GM21367 (cell line): ENCODE results near the gene TNS3.
"Not testable (repeated sequence)": the region's sequence is repeated elsewhere in the genome, so short reads cannot be mapped to it uniquely, and the experiment has no call there.

Experiments used
- ATAC-seq: cut with Tn5 transposase; IDR thresholded peaks from one replicate; pipeline ENCODE4 v1.9.1; 2021; ENCODE audit not compliant: unreplicated experiment

TNS3 gene

DNA sequence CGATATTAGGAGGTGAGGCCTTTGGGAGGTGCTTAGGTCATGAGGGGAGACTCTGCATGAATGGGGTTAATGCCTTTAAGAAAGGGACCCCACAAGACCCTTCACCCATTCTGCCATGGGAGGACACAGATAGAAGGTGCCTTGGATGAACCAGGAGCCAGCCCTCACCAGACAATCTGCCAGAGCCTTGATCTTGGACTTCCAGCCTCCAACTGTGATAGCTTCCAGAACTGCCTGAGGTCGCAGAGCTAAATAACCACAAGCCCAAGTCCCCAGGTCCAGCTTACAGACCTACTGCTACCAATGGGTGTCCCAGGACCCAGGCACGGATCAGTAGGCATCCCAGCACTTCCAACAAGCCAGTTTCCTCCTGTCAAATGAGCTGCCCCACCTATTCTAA is 37.5 kb downstream of the TNS3 start:
- no peak for ATAC-seq

DNA sequence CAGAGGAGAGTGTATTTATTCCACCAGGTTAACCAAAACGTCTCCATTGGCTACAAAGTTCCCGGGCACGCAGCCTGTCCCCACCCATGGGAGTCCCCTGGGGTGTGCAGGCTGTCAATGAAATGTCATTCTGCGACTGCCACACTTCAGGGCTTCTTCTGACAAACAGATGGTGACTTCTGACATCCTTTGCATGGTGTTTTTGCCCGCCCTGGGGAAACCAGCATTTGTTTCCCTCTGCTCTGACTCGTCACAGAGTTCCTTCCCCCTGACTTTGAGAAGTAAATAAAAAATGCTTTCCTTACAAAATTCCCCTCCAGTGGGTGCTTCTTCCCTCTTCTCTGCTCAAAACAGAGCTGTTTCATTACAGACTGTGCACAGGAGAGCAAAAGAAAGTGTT is 38.2 kb downstream of the TNS3 start:
- no peak for ATAC-seq

DNA sequence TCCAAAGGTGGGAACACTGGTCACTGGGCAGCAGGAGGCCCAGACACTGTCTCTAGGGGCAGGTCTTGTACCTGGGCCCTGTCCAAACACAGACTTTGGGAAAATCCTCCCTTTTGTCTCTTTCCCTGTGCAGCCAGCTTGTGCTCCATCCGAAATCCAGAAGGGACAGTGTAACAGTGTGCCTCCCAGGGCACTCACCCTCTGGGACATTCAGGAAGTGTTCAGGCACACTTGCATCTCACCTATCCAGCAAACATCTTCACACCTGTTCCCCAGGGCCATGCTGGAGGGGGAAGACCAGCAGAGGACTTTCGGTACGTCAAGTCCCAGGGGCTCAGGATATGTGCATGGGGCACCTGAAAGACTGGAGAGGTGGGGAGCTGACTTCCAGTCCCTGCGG is 38.9 kb downstream of the TNS3 start:
- ATAC-seq: no peak

DNA sequence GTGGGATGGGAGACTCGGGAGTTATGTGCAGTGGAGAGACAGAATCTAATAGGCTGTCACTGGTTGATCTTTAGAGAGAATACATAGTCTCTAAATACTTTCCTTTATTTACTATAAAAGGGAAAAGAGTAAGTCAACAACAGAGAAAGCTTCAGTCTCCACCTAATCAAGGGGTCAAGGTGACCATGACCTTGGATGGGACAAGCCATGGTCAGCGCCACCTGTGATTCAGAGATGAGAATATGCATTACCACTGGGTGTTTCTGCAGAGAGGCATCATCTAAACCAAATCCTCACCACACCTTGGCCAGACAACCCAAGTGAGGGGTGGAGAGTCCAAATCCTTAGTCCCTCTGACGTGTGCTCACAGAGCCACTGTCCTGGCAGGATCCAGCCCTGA is 39.9 kb downstream of the TNS3 start:
- no peak for ATAC-seq

DNA sequence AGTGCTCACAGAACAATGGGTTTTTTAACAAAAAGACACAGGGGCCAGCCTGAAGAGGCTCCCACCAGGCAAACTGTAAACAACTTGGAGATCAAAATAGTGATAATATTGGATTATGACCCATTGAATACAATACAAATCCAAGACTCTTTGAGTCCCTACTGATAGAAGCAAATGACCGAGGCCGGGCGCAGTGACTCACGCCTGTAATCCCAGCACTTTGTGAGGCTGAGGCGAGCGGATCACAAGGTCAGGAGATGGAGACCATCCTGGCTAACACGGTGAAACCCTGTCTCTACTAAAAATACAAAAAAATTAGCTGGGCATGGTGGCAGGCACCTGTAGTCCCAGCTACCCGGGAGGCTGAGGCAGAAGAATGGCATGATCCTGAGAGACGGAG is 40.4 kb downstream of the TNS3 start:
- ATAC-seq: not testable (repeated sequence)

DNA sequence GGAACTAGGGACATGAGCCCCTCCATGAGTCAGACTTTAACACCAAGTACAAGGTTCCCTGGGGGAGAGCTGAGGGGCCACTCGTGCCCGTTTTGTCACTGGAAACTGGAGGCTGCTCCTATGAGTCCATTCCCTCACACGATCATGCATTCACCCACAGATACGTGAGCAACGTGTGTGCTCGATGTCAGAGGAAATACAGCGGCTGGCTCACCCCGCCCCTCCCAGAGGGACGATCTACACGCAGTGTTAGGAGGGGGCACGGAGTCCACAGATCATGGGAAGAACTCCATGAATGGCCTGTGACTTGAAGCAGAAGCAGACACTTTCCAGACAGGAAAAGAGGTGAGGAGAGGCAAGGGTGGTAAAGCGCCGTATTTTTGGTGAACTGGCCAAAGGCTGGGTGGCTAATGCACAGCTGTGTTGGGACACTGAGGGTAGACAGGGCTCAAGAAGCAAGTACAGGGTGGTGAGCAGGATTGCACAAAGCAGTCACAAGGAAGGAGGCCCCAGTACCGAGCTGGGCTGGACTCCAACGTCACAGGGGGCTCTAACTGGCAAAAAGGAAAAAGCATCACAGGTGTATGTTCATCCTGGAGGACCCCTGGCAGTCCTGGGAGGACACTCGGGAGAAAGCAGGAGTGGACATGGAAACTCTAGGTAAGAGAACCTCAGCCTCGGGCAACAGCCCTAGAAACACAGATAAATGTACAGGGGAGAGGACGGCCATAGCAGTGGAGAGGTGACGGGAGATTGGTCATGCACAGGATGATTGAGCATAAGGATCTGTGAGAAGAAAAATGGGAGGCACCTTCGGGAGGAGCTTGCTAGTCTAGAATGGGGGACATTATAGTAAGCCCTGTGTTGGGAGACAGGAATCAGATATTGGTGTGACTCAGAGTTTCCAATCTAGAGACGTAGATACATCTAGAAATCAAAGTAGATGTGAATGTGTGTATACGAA is 41.2 kb downstream of the TNS3 start:
- ATAC-seq: no peak

DNA sequence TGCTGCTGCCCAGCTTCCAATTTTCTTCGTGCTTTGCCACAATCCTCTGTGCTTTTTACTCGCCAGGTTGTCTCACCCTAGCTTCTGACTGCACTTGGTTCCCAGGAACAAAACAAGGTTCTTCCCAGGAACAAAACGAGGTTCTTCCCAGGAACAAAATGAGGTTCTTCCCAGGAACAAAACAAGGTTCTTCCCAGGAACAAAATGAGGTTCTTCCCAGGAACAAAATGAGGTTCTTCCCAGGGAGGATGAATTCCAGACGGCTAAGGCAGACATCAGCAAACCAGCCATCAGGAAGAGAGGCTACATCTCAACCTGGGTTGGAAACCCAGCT is 41.9 kb downstream of the TNS3 start:
- ATAC-seq: no peak

DNA sequence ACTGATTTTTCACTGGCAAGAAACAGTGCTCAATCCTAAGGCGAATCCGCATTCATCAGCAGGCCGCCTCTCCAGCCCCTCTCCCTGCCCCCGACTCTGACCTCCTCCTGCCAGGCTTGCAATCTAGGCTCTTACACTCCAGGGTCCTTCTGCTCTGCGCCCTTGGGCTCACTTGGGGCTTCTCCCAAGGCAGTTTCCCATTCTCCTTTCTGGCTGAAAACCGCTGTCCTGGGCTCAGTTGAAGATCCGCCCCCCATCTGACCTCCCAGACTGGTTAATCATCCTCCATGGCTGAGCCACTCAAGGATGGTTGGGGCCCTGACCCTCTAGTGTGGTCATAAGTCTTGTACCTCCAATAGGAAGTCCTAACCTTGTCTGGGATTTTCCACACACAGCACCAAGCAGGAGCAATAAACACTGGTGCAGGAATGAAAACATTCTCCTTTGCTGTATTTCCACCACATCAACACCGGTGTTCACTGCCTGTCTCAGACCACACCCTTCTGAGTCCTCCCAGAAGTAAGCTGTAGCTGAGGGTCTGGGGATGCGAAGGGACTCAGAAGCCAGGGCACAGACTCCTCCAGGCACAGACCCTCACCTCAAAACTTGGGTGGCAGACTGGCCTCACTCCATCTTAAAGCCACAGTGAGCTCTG is 42.4 kb downstream of the TNS3 start:
- no peak for ATAC-seq

DNA sequence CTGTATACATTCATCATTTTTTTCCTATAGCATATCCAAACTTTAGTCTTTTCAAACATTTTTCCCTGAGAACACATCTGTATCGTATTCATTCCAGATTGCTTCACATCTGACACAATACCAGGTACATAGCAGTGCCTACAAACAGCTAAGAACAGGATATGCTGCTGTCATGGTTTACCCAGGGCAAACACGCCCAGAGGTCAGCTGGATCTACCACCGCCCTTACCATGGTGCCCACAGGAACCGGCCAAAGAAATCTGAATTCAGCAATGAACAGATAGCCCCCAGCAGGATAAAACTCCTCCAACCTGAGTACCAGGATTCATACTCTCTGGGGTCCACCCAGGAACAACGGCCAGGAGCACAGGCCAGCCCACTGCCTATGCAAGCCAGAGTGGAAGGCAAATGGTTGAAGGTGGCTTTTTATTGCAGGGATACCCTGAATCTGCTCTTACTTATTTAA is 43.0 kb downstream of the TNS3 start:
- no peak for ATAC-seq

DNA sequence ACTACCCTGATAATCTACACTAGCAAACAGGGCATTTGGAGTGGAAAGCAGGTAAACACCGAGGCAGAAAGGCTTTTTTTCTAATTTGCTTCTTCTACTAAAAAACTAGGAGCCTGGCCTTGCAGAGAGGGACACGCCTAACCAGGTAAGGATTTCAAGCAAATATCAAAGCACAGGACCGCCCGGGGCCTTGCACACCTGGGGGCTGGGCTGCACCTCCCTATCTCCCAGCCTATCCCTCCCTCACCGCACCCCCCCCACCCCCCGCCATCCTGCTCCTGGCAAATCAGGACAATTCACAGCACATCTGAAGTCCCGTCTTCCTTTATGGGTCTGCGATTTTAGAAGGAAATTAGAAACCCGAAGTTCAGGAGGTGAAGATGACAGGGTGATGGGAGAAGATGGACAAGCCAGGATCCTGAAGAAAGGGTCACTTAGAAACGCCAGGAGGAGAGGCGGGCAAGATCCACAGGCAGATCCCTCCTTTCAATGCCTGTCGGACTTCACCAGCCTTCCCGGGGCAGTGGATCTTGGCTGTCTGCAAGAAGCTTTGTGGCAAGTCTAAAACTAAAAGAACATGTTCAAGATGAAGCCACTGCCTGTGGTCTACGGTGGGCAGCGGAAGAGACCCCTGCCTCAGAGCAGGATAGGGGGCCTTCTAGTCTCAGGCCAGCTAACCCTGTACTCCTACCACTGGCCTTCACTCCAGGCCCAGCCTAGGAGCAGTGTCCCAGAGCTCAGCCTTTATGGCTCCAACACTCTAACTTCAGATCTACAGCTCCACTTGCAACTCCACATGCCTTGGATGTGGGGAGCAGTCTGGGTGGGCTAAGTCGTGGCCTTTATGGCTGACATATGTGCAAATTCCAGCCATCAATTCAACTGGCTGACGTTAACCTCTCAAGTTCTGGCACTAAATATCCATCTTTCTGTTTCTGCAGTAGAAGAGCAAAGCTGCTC is 43.9 kb downstream of the TNS3 start:
- no peak for ATAC-seq

DNA sequence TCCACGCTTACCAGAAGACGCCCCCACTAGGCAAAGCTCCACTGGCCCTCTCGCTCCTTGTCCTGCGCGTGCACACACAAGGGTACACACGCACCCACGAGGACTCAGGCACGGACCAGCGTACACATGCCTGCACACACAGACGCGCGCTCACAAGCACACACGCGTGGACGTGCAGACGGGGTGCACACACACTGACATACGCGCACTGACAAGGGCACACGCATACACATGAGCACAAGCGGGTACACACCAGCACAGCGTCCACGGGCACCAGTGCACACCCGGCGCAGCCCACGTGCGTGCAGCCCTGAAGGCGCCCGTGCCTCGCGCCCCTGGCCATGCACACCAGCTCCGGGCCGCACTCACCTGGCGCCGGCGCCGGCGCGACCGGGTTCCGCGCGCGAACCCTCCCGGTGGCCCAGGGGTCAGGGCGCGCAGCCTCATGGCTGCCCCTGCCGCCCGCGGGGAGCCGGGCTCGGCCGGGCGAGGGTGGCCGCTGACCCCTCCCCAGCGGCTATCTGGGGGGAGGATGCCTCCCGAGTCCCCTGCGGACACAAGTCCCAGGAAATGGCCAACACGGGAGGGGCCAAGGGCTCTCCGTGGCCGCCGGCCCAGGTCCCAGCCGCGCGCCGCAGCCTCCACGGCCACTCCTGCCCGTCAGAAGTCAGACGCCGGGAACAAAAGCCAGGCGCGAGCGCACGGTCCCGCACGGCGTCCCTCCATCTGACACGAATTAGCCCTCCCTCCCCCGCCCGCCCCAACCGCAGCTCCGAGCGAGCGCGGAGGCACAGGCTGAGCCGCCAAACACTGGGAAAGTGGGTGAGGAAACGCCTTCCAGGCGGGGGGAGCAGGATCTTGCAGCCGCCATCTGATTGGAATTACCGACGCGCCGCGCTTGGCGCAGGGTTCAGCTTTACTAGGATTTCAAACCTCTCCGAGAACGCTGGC is 45.0 kb downstream of the TNS3 start:
- ATAC-seq: no peak

DNA sequence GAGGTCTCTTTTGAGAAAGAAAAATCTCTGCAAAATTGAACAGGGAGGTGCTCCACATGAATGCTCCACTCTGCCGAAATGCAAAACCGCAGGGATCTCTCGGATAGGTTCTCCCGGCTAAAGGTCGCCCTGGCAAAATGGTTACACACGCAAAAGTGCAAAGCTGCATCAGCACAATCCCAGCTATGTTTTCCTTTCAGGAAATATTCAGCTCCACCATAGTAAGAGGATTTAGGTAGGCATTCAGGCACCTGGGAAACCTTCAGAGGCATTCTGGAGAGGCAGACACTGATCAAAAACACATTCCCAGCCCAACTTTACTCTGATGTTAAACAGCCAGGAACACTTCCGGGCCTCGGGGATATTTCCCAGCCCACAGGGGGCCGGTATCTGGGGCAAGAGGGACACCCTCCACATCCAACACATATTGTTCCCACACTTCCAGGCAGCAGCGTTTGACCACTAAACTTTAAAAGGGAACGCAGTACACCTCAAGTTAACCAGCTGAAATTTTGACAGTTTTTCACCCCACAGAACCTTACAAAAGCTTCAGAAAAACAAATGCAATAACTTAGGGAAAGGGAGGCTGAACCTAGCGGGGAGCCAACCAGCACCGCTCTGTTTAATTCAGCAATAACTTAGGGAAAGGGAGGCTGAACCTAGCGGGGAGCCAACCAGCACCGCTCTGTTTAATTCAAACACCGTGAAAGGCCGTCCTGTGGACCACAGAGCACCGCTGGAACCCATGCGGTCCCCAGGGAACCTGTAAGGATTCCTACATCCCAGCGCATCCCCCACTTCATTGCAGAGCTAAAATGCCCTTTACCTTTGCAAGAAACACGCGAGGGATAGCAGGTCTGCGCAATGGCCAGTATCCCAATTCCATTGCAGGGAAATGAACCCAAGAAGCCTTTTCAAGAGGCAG is 45.9 kb downstream of the TNS3 start:
- ATAC-seq: no peak

DNA sequence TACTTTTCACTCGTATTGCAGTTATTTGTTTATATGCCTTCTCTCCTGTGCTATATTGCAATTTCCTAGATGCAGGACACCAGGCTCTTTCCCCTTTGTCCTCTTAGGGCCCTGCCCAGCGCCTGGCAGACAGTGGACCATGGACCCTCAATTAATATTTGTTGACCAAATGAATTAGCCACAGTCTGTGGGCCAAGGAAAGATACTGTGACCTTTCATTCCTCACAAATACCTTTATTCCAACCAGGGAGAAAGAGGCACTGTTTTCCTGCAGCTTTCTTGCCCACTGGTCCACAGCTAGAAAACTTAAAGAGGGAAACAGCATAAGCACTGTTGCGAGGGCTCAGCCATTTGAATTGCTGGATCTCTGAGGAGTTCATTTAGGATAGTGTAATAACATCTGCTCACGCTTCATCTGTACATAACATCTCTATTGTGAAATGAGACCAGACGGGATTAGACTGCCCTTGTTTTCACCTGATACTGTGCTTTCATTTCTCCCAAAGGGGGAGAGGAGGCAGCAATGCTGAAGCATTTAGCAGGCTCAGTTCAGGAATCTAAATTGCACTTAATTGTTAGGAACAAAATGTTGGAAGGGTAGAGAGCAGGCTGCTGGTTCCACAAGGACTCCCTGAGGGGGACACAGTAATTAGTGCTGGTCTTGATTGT is 46.7 kb downstream of the TNS3 start:
- no peak for ATAC-seq

DNA sequence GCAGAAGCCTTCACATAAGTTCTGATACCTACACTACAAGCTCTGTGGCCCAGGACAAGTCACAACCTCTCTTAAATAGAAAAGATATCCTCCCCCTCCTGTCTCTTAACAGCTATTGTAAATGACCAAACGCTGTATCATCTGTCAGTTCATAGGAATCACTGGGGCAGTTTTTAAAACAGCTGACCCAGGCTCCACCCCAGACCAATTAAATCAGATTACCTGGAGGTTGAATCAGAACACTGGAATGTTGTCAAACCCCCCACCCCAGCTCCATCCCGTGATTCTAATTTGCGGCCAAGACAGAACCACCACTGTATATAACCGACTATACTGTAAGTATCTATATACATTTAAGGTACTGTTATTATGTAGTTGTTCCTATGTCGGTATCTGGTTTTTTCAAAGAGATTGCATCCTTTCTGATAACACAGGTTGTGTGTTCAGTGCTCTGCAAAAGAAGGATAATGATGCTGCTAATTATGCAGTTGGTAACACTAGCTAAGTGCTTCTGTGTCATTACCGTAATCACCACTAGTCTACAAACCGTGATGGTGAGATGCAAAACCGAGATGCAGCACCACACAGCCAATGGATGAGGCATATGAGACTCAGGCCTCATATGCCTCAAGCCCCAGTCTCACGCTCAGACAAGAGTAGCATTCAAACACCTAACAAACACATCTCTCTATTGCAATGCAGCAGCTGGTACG is 47.4 kb downstream of the TNS3 start:
- no peak for ATAC-seq

DNA sequence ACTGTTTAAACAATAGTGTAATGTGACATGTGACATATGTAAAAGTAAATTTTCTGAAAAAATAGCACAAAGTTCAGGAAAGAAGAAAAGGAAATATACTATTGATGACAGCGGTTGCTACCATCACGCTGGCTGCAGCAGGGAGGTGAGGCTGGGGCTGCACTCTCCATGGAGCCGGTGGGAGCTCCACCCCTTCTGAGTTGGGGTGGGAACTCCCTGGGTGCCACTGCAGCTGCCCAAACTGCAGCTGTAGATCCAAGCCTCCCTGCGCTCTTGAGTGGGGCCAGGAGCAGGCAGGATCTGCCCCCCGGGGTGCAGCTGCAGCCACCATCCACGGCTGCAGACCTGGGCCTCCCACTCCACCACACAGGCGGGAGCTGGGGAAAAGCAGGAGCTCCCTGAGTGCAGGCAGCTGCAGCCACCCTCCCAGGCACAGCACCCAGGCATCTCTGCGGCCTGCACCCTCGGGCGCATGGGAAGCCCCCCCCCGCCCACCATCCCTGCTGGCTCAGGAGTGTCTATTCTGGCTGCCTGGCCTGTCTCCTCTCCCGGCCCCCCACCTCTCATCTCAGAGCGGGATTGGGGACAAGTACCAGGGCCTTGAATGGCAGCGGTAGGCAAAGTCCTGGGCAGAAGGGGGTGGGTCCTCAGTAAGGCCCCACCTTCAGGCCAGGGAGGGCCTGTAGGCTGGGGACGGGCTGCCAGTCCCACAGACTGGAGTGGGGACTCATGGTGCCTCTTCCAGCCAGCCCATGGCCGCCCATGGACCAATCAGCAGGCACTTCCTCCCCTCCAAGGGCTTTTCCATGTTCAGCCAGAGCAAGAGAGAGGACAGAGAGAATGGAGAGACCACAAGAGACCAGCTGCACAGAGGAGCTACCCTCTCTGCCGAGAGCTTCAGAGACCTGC is 50.1 kb downstream of the TNS3 start:
- ATAC-seq: no peak

DNA sequence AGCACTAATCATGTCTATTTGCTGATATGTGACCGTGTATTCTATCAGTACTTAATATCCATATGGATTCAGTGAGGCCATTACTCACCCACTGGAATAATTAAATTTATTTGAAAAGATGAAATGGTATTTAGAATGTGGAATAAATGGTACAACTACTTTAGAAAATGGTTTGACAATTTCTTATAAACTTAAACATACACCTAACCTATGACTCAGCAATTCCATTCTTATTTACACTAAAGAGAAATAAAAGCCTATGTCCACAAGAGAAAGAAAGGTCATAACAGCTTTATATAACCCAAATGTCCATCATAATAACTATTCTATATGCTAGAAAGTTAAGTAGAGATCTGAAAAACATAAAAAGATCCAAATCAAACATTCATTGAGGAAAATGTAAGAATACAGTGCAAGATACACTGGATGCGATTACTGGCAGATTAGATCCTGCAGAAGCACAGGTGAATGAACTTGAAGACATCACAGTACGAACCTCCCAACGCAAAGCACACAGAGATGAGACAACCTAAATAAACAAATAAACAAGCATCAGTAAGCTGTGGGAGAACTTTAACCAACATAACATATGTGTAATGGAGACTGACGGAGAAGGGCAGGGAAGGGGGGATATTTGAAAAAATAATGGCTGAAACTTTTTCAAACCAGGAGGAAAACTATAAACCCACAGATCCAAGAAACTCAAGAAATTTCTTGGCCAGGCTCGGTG is 51.9 kb downstream of the TNS3 start:
- no peak for ATAC-seq
